Spleen (tissue), 7 donors: Measurements from ENCODE around the gene ORC1.

Source experiments
- POLR2A ChIP-seq, 3 donors: fragments of 450-650 bp; IDR thresholded peaks; one replicate each; pipeline ENCODE4 v1.5.1; 2017; ENCODE audit warnings: antibody characterized with exemption in 3 of 3, mild to moderate bottlenecking in 1 of 3
- POLR2AphosphoS5 ChIP-seq, 3 donors: sonication (generic); formaldehyde crosslinking; IDR thresholded peaks; one replicate each; pipeline ENCODE4 v1.5.1; 2017; ENCODE audit warnings: antibody characterized with exemption in 3 of 3
- TF ChIP-seq, protein P1 (sequence below), 11 experiments: fragments of 200-600 bp in 7 of 11; fragments of 450-650 bp in 4 of 11; sonication (generic) in 4 of 11; IDR thresholded peaks in 8 of 11; conservative IDR thresholded peaks in 3 of 11; 1 replicate in 7 of 11; 2 replicates in 4 of 11; pipeline versions ENCODE4 v1.4.0 to v1.8.0; 2016 to 2021; ENCODE audit warnings: antibody characterized with exemption in 11 of 11, inconsistent platforms in 4 of 11, mild to moderate bottlenecking in 1 of 11
- donor health status: DM: no; HTN: no; CAD: no; lungs with moderate emphysema.
- donor health status: DM: no; HTN: no; CAD: no.
- donor health status: DM: no; HTN: no; CAD: no.

DNA sequence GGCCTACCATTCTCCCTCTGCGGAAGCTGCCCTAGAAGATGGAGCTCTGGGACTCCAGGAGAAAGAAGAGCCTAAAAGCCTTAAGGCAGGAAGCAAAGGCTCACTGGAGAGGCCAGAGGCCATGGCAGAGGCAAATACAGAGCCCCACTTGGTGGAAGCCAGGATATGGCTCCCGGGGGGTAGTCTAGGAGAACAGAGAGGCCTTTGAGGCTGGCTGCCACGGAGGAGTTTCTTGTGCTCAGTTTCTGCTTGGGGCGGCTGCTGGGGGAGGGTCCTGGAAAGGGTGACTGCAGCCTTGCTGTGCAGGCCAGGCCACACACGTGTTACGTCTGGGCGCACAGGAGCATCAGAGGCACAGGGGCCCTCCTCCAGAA, 43.6 kb downstream of the ORC1 start:
- TF ChIP-seq, protein P1, sequence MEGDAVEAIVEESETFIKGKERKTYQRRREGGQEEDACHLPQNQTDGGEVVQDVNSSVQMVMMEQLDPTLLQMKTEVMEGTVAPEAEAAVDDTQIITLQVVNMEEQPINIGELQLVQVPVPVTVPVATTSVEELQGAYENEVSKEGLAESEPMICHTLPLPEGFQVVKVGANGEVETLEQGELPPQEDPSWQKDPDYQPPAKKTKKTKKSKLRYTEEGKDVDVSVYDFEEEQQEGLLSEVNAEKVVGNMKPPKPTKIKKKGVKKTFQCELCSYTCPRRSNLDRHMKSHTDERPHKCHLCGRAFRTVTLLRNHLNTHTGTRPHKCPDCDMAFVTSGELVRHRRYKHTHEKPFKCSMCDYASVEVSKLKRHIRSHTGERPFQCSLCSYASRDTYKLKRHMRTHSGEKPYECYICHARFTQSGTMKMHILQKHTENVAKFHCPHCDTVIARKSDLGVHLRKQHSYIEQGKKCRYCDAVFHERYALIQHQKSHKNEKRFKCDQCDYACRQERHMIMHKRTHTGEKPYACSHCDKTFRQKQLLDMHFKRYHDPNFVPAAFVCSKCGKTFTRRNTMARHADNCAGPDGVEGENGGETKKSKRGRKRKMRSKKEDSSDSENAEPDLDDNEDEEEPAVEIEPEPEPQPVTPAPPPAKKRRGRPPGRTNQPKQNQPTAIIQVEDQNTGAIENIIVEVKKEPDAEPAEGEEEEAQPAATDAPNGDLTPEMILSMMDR (IDR thresholded peaks at IDR 0.05 in 8 of 11, conservative IDR thresholded peaks at IDR 0.05 in 3 of 11), result no peak
- TF ChIP-seq POLR2A (IDR thresholded peaks at IDR 0.05) (no peak), POLR2AphosphoS5 (IDR thresholded peaks at IDR 0.05) (no peak)
